NCI-H510A (cell line): ENCODE results near the gene AGPAT4.
"Not testable (repeated sequence)": the region's sequence is repeated elsewhere in the genome, so short reads cannot be mapped to it uniquely, and the experiment has no call there.

Experiments used
- DNase-seq: peaks from one replicate; lab custom pipeline; 2025; lab: John Stamatoyannopoulos, UW

Gene AGPAT4, protein sequence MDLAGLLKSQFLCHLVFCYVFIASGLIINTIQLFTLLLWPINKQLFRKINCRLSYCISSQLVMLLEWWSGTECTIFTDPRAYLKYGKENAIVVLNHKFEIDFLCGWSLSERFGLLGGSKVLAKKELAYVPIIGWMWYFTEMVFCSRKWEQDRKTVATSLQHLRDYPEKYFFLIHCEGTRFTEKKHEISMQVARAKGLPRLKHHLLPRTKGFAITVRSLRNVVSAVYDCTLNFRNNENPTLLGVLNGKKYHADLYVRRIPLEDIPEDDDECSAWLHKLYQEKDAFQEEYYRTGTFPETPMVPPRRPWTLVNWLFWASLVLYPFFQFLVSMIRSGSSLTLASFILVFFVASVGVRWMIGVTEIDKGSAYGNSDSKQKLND

GRCh38 chr6:161273752-161274487 is at the start of gene AGPAT4:
Gene AGPAT4 (minus strand): TSS chr6:161274061. CDS start chr6:161232213, 41,848 bp downstream.
- DNase-seq, result peak; percentile 45

DNA sequence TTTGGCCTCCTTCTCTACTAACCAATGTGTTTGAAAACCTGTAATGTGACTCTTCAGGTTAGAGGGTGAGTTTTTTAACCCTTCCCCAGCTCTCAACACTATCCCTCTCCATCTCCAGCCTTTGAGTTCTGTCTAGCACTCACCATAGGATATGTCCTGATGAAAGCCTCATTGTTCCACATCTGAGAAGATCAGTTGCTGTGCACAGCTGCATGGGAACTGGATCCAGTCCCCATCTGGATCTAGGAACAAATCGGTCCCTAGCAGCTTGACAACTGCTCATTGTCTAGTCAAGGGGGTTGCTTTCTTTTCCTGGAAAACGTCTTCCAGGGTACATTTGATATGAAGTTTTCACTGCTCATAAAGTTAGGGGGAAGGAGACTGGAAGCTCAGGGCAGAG is 45.4 kb upstream of the AGPAT4 start:
- no peak for DNase-seq

- no peak for DNase-seq
Measured at GRCh38 chr6:161318456-161318855, 44.6 kb upstream of the AGPAT4 start.

DNA sequence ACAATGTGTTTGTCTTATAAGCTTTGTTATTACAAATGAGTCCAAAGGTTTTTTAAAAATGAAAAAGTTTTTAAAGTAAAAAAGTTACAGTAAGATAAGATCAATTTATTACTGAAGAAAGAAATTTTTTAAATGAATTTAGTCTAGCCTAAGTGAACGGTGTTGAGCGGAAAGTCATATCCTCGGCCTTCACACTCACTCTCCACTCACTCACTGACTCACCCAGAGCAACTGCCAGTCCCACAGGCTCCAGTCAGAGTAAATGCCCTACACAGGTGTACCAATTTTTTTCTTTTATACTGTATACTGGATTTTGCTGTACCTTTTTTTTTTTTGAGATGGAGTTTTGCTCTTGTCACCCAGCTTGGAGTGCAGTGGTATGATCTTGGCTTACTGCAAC is 42.7 kb upstream of the AGPAT4 start:
- no peak for DNase-seq

DNA sequence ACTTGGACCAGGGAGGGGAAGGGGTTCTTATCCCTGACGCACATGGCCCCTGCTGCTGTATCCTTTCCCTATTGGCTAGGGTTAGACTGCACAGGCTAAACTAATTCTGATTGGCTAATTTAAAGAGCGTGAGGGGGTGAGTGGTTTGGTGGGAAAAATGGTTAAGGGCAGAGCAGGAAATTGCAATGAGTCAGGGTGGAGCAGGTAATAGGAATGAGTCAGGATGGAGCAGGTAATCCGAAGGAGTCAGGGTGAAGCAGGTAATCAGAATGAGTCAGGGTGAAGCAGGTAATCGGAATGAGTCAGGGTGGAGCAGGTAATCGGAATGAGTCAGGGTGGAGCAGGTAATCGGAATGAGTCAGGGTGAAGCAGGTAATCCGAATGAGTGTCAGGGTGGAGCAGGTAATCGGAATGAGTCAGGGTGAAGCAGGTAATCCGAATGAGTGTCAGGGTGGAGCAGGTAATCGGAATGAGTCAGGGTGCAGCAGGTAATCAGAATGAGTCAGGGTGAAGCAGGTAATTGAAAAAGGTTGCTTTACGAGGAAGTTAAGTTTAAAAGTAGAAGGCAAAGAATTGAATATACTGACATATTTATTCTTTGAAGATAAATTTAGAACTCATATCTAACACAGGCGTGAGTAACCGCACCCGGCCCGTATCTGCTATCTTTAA is 41.5 kb upstream of the AGPAT4 start:
- not testable (repeated sequence) for DNase-seq

DNA sequence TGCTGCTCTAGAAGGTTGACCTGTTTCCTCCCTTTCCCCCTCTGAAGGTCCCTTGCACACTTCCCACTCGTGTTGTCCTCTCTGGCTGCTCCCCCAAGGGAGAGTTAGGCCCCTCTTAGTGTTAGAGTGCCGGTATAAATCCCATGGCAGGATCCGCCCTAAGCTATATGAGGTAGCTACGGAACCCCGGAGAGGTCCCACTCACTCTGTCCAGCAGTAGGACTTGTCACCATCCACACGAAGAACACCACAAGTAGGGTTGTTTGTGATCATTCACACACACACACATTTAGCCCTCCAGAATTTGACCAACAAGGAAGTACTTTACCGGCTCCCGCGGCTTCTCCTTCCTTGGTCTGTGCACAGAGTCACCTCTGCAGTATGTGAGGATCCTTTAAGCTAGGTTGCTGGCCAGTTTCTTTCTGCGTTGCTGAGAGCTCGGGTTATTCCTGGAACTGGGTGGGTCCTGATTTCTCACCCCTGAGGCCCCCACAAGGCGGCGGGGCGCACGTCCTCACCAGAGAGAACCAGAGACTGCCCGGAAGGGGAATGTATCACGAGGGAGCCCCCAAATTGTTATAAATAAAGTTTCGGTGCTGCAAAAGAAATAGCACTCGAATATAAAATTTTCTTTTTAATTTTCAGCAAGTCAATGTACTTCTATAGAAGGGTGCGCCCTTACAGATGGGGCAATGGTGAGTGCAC is 40.8 kb upstream of the AGPAT4 start:
- DNase-seq, result not testable (repeated sequence)

GRCh38 chr6:161313940-161314509 is 40.2 kb upstream of the AGPAT4 start:
- DNase-seq, result no peak

DNA sequence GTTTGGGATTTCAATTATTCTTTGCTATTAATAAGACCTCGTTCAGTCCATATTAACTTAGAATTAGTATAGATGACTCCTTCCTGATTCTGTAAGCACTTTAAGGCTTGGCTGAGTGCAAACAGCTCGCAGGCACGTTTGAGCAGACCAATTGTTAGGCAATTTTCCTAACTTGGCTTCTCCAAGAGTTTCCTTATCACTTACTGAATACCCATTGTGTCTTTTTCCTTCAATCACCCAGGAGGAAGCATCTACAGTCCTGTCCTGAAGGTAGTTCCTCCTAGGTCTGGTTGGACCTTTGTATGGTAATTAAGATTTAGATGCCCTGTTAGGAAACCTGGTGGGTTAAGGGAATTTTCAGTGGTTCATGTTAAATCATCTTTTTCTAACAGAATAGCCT is 39.6 kb upstream of the AGPAT4 start:
- not testable (repeated sequence) for DNase-seq

DNA sequence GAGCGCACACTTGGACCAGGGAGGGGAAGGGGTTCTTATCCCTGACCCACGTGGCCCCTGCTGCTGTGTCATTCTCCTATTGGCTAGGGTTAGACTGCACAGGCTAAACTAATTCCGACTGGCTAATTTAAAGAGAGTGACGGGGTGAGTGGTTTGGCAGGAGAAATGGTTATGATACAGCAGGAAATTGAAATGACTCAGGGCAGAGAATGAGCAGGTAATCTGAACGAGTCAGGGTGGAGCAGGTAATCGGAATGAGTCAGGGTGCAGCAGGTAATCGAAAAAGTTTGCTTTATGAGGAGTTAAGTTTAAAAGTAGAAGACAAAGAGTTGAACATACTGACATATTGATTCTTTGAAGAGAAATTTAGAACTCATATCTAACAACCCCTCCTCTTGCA is 35.9 kb upstream of the AGPAT4 start:
- not testable (repeated sequence) for DNase-seq

- DNase-seq, result no peak
Measured at GRCh38 chr6:161308075-161308655, 34.3 kb upstream of the AGPAT4 start.

GRCh38 chr6:161305860-161306259 is 32.0 kb upstream of the AGPAT4 start:
- DNase-seq, result no peak

DNA sequence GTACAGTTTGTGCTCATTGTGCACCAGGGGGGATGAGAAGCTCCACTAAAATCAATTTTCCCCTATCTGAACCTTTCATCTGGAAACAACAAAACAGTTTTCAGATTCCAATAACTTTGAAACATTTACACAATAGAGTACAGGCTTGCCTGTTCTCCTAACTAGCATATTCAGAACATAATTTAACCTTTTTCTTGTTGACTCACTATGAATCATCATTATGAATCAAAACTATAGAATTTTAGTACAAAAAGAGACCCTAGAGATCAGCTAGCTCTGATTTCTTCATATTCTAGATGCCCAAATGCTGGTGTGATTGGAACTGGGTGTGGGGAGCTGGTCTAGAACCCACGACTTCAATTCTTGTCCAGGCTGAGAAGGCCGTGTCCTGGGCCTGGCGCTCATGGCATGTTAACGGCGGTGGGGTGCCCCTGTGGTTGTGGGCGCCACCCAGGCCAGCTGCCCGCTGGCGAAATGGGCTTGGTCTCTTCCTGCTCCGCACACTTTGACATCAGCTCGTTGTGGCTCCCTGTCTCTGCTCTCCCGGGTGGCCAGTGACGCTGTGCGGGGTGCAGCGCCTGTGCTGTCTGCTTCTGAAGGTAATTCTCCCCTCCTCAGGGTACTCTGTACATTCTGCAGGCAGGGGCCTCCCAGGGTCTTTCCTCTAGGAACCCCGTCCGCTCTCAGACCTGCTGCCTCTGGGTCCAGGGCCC is 29.9 kb upstream of the AGPAT4 start:
- DNase-seq, result no peak

DNA sequence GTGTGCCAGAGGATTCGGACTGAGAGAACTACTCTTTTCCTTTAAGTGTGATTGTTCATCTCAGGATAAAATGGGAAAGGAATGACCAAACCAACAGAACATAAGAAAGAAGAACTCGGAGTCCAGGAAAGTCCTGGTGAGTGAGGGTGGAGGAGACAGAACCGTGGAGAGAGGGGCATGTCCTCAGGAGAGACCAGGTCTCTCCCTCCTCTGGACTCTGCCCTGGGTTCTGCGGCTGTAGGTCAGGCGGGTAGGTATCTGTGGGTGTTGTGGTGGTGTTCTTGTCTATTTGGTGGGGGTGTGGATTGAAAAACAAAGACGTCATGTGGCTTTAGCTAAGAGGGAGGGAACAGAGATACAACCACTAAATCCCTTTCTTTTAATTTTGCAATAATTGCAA is 29.1 kb upstream of the AGPAT4 start:
- DNase-seq, result no peak

DNA sequence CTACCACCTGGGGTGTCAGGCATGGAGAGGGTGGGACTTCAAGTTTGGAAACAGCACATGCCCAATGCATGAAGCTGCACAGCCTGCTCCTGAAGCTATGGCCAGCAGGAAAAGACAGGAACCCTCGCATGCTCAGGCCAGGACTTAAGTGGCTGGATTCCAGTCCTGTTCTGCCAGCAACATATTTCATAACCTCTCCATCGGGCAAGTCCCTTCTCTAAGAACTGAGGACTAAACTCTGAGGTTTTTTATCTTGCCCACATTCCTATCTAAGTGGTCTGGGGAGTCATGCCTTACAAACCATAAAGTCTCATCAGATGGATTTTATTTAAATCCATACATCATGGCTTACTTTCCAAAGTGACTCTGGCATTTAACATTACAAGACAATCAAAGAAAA is 27.5 kb upstream of the AGPAT4 start:
- no peak for DNase-seq

GRCh38 chr6:161300823-161301222 is 27.0 kb upstream of the AGPAT4 start:
- no peak for DNase-seq

GRCh38 chr6:161299726-161300125 is 25.9 kb upstream of the AGPAT4 start:
- DNase-seq, result no peak

GRCh38 chr6:161295784-161296183 is 21.9 kb upstream of the AGPAT4 start:
- no peak for DNase-seq

GRCh38 chr6:161292650-161293281 is 18.9 kb upstream of the AGPAT4 start:
- no peak for DNase-seq

- no peak for DNase-seq
Measured at GRCh38 chr6:161292145-161292544, 18.3 kb upstream of the AGPAT4 start.

- DNase-seq, result no peak
Measured at GRCh38 chr6:161290751-161291150, 16.9 kb upstream of the AGPAT4 start.
